Measurements from ENCODE around the gene EPM2A.

- TF ChIP-seq POLR2A (IDR thresholded peaks at IDR 0.05; ENCODE audit: low read length) (no peak), CTCF (IDR thresholded peaks at IDR 0.05) (no peak), JUN (IDR thresholded peaks at IDR 0.05) (no peak), E2F6 (IDR thresholded peaks at IDR 0.05; ENCODE audit: borderline replicate concordance, low read depth) (no peak), GATA3 (IDR thresholded peaks at IDR 0.05; ENCODE audit: borderline replicate concordance) (no peak), POLR2AphosphoS2 (conservative IDR thresholded peaks at IDR 0.05; ENCODE audit: low read length) (no peak), CBX2 (IDR thresholded peaks at IDR 0.05; ENCODE audit: borderline replicate concordance, low read depth) (no peak)
These were observed 7.4 kb downstream of the EPM2A start for GRCh38 chr6:145727817-145728388.

Data from A549 (cell line).